ENCODE measurements around the gene FUT1.
"Not testable (repeated sequence)": the region's sequence is repeated elsewhere in the genome, so short reads cannot be mapped to it uniquely, and the experiment has no call there.

The FUT1 gene

GRCh38 chr19:48752496-48753365 lies at the start of gene FUT1:
Gene FUT1, minus strand, starts transcription at chr19:48752641. Its CDS starts 1,360 bp downstream, at chr19:48751281.
- peak in 2 of 56 donors; percentile 15 to 24 for DNase-seq

GRCh38 chr19:48799358-48800300 lies 47.2 kb upstream of the FUT1 start:
- DNase-seq = no peak

GRCh38 chr19:48798937-48799336 lies 46.5 kb upstream of the FUT1 start:
- no peak for DNase-seq

GRCh38 chr19:48797103-48797502 lies 44.7 kb upstream of the FUT1 start:
- DNase-seq = no peak

- no peak for DNase-seq
These were observed 44.0 kb upstream of the FUT1 start for GRCh38 chr19:48796298-48797083.

- peak in 4 of 56 donors; percentile 19 to 54 (median 48) for DNase-seq
These were observed 43.2 kb upstream of the FUT1 start for GRCh38 chr19:48795685-48796070.

- DNase-seq = peak; percentile 29 to 97 (median 90)
These were observed 42.7 kb upstream of the FUT1 start for GRCh38 chr19:48795055-48795684.

GRCh38 chr19:48794291-48794690 lies 41.9 kb upstream of the FUT1 start:
- no peak for DNase-seq

GRCh38 chr19:48793271-48793670 lies 40.8 kb upstream of the FUT1 start:
- no peak for DNase-seq

GRCh38 chr19:48787331-48787730 lies 34.9 kb upstream of the FUT1 start:
- DNase-seq = not testable (repeated sequence)

GRCh38 chr19:48786422-48786821 lies 34.0 kb upstream of the FUT1 start:
- DNase-seq = not testable (repeated sequence)

GRCh38 chr19:48784527-48784926 lies 32.1 kb upstream of the FUT1 start:
- DNase-seq = no peak

- DNase-seq = no peak
These were observed 28.4 kb upstream of the FUT1 start for GRCh38 chr19:48780631-48781391.

GRCh38 chr19:48779636-48780035 lies 27.2 kb upstream of the FUT1 start:
- no peak for DNase-seq

- DNase-seq = no peak
These were observed 25.3 kb upstream of the FUT1 start for GRCh38 chr19:48777720-48778119.

- no peak for DNase-seq
These were observed 24.7 kb upstream of the FUT1 start for GRCh38 chr19:48777139-48777538.

GRCh38 chr19:48772503-48772953 lies 20.1 kb upstream of the FUT1 start:
- DNase-seq = no peak

- no peak for DNase-seq
These were observed 18.5 kb upstream of the FUT1 start for GRCh38 chr19:48770734-48771472.

GRCh38 chr19:48770266-48770665 lies 17.8 kb upstream of the FUT1 start:
- no peak for DNase-seq
